ENCODE measurements around the gene TMEM240.

- TF ChIP-seq, protein P1, sequence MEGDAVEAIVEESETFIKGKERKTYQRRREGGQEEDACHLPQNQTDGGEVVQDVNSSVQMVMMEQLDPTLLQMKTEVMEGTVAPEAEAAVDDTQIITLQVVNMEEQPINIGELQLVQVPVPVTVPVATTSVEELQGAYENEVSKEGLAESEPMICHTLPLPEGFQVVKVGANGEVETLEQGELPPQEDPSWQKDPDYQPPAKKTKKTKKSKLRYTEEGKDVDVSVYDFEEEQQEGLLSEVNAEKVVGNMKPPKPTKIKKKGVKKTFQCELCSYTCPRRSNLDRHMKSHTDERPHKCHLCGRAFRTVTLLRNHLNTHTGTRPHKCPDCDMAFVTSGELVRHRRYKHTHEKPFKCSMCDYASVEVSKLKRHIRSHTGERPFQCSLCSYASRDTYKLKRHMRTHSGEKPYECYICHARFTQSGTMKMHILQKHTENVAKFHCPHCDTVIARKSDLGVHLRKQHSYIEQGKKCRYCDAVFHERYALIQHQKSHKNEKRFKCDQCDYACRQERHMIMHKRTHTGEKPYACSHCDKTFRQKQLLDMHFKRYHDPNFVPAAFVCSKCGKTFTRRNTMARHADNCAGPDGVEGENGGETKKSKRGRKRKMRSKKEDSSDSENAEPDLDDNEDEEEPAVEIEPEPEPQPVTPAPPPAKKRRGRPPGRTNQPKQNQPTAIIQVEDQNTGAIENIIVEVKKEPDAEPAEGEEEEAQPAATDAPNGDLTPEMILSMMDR (IDR thresholded peaks at IDR 0.05), result no peak
- TF ChIP-seq EZH2 (IDR thresholded peaks at IDR 0.05; ENCODE audit: borderline replicate concordance, insufficient read depth, low read depth, low read length, poor library complexity, severe bottlenecking), result no peak
Observed at GRCh38 chr1:1553821-1554494, 13.5 kb upstream of the TMEM240 start.
